Activated CD8-positive, alpha-beta memory T cell treated with anti-CD3 and anti-CD28 coated beads, Interleukin-2, amount 50 U/mL, for 48 hours (primary cell): ENCODE data around the gene PMPCB.
A peak's percentile ranks its signal among the peaks of the same experiment; 100 is the strongest.
"Not testable (repeated sequence)": the region's sequence is repeated elsewhere in the genome, so short reads cannot be mapped to it uniquely, and the experiment has no call there.

ENCODE experiments used
- DNase-seq: peaks from one replicate; pipeline ENCODE4 v3.0.0-alpha.2; 2020

Gene PMPCB, protein sequence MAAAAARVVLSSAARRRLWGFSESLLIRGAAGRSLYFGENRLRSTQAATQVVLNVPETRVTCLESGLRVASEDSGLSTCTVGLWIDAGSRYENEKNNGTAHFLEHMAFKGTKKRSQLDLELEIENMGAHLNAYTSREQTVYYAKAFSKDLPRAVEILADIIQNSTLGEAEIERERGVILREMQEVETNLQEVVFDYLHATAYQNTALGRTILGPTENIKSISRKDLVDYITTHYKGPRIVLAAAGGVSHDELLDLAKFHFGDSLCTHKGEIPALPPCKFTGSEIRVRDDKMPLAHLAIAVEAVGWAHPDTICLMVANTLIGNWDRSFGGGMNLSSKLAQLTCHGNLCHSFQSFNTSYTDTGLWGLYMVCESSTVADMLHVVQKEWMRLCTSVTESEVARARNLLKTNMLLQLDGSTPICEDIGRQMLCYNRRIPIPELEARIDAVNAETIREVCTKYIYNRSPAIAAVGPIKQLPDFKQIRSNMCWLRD

DNA sequence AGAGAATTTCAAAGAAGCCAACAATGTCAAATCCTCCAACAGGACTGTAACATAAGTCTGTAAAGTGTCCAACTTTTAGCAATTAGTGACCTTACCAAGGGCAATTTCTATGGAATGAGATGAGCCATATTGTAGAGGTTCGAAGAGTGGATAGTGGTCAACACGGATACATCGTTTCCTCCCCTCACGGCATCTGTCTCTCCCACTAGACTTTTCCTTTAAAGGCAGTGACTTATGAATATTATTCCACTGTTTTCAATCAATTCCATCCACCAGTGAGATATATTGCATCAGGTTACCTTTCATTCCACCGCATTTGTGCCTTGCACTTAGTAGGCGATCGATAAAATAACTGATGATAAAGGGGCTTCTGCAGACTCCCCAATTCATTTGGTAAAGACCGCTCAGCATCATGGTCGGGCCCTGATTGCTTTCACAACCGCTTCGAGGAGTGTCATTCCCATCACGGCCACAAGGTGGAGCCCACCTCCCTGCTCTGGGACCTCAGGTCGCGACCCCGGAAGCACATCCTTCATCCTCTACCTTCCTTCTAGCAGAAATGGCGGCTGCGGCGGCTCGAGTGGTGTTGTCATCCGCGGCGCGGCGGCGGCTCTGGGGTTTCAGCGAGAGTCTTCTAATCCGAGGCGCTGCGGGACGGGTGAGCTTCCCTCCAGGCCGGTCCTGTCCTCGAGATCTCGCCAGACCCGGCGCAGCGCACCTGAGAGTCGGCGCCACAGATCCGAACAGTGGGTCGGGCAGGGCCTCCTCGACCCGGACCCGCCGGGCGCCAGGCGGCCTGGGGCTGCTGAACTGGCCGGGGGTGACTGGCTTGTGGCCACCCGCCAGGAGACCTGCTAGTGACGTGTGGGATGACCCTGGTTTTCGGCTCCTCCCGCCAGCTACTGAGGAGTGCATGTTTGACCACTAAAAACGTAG lies at the start of gene PMPCB:
Gene PMPCB, plus strand, starts transcription at position 535 of the 936 bp plus-strand sequence. Its CDS starts 25 bp downstream, at position 560.
- peak; percentile 98 for DNase-seq

DNA sequence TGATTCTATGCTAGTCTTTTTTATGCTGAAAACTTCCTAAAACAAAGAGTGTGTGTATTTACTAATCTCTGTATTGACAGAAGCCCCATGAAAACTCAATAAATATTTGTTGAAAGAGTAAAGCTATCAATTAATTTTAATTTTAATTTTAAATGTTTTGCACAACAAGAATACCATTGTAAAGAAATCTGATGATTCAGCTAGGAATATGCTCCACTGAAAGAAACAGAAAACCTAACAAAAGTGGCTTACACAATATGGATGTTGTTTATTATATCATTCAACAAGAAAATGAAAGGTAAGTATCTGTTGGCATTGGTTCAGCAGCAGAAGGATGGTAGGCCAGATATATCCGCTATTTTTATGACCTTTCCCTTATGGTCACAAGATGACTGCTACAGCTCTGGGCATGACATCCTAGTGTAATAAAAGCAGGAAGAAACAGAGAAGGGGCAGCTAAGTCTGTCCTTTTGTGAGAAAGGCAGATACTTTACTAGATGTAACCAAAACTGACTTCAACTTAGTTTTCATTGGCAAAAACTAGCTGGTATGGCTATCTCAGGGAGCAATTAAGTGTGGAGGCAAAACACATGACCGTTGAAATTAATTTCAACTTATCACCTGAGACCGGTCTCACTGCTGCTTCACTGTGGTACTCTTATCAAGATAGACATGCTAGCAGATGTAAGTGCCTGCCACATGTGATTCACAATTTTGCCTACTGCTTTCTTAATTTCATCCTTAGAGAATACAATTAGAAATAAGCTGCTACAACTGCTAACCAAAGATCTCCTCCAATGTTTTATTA lies 43.3 kb upstream of the PMPCB start:
- not testable (repeated sequence) for DNase-seq

DNA sequence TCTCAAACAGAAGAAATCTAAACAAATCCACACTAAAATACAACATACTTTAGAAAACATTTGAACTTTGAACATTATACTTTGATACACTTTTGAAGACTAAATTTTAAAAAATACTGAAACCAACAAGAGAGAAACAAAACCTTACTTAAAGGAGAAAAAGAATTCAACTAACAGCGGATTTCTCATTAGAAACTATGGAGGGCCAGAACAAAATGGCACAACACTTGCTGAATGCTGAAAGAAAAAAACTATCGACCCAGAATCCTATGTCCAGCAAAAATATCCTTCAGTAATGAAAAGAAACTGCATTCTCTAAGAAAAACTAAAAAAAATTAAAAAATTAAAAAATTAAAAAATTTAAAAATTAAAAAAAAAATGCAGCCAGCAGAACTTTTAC lies 33.2 kb upstream of the PMPCB start:
- DNase-seq, result not testable (repeated sequence)

DNA sequence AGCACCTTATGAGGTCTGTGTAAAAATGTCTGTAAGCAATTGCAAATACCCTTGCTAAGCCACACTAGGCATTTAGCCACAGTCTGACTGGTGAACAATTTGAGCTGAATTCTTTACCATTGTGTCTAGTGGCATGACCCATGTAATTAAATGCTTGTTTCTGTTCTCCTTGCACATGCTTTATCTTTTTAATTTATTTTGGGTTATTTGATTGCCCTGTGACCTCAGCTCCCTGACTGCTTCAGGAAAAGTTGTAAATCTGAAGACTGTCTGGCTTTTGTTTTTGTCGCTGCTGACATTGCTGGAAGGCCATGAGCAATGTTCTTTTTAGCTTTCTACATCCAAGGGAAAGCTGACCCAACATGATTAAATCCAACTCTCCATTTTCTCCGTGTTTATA lies 31.0 kb upstream of the PMPCB start:
- DNase-seq, result not testable (repeated sequence)

DNA sequence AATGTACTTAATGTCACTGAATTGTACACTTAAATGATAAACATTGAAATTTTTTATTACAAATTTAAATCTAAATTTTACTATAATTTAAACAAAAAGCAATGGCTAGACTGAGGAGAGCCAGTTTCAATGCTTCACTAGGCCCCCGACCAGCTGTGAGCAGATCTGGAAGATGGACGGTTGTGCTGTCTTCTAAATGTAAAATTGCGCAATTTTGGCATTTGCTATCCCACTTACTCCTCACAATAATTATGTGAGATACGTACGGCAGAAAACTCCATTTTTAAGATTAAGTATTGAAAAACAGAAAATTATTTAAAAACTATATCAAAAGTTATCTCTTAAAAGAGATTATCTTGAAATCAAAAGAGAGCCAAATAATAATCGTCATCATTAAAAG lies 23.9 kb upstream of the PMPCB start:
- DNase-seq, result not testable (repeated sequence)

DNA sequence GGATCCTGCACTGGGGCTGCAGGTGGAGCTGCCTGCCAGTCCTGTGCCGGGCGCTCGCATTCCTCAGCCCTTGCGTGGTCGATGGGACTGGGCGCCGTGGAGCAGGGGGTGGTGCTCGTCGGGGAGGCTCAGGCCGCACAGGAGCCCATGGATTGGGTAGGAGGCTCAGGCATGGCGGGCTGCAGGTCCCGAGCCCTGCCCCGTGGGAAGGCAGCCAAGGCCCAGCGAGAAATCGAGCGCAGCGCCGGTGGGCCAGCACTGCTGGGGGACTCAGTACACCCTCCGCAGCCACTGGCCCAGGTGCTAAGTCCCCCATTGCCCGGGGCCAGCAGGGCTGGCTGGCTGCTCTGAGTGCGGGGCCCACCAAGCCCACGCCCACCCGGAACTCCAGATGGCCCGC lies 22.4 kb upstream of the PMPCB start:
- not testable (repeated sequence) for DNase-seq

DNA sequence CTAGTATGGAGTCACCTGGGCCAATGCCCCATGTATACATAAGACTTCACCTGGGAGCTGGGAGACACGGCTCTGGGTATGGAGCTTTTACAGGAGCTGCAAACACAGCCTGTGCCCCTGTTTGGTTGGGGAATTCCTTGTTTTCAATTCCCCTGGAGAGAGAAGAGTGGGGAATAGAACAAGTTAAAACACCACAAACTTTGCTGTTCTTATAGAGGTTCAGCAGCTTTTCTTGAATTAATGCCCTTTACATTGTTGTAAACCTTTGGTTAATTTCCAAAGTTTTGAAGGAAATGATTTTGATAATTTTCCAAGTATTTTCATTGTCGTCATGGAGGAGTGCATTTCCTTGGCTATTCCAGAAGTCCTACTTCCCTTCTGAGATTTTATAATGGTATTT lies 19.0 kb upstream of the PMPCB start:
- not testable (repeated sequence) for DNase-seq

DNA sequence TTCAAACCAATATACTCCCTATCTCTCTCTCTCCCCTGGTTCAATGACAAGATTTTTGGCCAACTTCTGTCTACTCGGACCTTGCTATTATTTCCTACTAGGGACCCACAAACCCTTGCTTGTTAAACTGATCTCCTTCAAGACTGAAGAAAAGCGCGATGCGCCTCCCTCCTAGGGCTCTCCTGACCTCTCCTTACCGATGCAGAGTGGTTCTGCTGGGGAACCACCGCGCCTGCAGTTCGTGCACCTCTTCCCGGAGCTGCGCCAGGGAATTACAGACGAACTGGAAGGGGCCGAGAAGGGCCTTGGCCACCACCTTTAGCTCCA lies 17.6 kb upstream of the PMPCB start:
- DNase-seq, result not testable (repeated sequence)

DNA sequence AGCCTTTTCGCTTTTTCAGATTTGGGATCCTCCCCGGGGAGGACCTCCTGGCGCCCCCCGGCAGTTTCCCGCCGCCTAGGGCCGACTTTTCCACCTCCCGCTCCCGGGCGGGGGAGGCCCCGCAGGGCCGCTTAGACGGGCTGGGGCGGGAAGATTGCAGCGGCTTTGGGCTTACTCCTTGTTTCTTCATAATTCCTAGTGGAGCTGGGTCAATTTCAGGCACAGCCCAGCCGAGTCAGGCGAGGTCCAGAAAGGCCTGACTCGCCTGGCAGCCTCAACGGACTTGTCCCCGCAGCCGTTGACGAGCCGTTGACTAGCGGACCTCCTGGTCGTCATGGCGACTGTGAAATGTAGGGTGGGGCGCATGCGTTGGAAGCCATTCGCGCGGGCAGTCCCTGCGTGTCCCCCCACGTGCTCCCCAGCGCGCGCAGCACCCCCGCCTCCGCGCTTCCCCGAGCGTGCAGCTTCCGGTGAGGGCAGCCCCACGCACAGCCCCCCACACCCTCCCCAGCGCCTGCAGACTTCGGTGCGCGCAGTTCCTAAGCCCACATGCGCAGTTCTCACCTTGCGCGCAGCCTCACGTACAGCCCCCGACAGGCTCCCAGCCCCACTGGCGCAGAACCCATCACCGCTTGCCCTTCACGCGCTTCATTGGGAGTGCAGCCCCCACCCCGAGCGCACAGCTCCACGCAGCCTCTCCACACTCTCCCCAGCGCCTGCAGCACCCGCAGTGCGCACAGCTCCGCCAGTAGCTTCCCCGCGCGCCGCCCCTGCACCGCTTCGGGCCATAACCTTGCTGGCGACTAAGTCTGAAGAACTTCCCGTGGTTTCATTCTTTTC lies 17.1 kb upstream of the PMPCB start:
- peak; percentile 91 for DNase-seq

DNA sequence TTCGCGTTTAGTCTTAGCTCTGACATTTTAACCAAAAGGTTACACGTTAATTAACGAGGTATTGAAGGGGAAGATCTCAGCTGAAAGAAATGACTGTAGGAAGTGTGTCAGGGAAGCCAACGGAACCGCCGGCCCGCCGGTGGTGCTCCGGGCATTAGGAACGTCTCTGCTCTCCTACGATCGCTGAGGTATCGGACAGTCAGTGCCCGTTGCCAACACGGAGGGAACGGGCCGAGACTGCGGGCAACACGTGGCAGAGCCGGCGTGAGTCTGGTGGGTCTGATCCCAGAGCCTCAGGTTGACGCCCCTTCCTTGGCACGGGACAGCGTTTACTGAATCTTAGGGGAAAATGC lies 16.5 kb upstream of the PMPCB start:
- DNase-seq, result peak; percentile 69

DNA sequence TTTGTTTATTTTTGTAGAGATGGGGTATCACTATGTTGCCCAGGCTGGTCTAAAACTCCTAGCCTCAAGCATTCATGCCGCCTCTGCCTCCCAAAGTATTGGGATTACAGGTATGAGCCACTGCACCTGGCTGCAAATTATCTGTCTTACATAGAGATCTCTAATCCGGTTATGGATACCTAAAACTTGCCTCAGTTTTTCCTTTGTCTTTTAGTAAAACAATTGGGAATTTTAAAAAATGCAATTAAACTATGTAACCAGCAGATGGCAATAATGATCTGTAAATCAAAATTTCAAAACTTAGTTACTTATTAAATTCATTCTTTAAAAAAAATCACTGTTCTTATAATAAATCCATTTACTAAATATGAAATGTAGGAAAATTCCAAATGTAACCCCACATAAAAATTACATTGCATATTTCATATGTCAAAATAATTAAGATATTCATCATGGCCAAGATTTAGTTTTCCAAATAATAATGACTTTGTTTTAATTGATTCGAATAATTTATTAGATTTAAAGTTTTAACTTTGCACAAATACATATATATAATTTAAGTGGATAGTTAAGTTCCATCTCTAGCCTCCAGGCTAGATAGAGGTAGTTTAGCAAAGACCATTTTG lies 14.3 kb upstream of the PMPCB start:
- not testable (repeated sequence) for DNase-seq

DNA sequence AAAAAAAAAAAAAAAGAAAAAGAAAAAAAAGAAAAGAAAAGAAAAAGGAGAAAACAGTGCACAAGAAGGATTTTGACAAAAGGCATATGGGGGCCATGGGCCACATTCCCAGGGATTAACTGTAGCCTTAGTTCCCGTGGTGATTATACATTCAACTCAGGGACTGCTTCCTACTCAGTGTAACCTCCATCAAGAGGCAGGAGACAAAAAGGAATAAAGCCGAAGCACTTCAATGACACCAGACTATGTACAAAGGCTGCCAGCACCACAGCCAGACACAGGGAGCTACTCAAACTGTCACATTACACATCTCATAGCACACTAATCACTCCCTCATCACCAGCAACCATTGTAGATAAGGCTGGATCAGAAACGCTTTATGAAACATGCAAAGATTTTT lies 5.1 kb upstream of the PMPCB start:
- DNase-seq, result no peak

DNA sequence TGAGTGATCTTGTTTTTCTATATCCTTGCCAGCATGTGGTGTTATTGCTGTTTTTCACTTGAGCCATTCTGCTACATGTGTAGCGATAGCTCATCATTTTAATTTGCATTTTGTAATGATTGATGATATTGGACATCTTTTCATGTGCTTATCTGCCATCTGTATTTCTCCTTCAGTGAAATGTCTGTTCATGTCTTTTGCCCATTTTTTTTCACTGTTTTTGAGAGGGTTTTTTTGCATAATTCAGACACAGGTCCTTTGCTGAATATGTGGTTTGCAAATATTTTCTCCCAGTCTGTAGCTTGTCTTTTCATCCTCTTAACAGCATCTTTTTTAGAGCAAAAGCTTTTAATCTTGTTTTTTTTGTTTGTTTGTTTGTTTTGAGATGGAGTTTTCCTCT lies 3.7 kb upstream of the PMPCB start:
- no peak for DNase-seq

DNA sequence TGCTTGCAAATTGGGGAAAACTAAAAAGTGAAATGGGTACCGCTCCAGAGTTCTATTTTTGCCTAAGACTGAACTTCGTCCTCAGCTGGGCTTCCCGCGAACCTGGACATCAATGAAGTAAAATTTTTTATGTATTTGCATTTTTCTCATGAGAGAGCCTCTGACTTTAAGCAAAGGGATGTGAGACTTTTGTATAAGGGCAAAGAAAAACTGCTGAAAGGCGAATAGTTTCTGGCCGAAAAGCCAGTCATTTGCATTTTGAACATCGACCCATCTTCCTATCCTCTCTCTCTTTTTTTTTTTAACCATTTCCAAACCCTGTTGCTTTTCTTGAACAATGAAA lies 573 bp downstream of the PMPCB start:
- no peak for DNase-seq

DNA sequence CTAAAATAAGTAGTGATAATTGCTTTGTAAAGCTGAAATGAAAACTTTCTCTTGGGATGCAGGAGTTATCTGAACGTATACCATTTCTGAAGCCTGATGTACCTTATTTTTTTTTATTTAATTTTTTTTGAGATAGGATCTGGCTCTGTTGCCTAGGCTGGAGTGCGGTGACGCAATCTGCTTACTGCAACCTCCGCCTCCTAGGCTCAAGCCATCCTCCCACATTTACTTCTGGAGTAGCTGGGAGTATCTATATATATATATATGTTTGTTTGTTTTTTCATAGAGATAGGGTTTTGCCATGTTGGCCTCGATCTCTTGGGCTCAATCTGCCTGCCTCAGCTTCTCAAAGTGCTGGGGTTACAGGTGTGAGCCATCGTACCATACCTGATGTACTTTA lies 2.4 kb downstream of the PMPCB start:
- DNase-seq, result no peak

DNA sequence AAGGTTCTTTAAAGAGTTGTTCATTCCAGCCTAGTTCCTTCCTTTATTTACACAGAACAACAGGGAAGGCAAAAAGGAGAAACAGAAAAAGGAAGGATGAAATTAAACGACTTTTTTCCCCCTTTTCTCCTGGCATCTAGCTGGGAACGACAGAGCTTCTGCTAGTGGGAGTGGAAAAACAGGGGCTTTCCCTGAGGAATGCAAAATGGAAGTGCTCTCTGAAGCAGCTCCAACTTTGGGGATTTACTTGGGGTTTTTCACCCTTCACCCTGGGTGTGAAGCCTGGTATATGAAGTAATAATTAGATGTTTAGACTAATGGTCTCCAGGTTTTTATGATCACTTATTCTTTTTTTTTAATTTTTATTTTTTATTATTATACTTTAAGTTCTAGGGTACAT lies 4.2 kb downstream of the PMPCB start:
- DNase-seq, result no peak

DNA sequence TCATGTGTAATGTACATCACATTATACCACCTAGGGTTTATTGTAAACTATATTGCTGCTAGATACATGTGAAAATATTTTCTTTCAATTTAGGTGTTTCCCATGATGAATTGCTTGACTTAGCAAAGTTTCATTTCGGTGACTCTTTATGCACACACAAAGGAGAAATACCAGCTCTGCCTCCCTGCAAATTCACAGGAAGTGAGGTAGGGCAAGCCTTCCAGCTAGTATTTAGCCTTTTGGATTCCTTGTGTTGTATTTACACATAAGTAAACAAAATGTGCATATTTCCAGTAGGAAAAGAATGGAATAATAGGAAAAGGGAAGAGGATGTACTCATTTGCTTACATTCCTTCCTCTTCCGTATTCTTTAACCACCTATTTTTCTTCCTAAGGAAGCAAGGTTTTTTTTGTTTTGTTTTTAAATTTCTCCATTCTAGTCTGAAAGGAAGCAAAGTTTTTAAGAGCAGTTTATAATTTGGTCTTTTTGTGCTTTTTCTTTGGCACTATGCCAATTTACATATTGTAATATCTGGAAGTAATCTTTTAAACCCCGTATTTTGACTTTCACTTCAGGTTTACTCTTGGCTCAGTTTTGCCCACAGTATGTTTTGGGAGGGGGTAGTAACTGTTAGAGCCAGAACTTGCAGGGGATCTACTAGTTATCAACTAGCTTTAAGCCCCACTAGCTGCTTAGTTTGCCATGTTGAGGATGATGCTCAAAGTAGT lies 10.4 kb downstream of the PMPCB start:
- DNase-seq, result no peak

DNA sequence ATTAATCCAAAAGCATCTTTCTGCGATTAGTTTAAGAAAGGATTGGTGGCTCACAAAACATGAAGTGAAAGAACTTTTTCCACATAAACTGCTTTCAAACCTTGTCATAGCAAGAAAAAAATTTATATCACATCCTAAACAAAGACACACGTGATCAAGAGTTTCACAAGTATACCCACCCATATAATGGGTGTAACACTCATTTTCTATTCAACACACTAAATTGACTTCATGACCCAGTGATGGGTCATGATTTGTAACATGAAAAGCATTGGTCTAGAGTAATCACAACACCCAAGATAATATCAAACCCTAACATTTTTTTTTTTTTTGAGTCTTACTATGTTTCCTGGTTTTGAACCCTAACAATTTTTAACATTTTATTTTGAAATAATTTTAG lies 17.6 kb downstream of the PMPCB start:
- DNase-seq, result no peak

DNA sequence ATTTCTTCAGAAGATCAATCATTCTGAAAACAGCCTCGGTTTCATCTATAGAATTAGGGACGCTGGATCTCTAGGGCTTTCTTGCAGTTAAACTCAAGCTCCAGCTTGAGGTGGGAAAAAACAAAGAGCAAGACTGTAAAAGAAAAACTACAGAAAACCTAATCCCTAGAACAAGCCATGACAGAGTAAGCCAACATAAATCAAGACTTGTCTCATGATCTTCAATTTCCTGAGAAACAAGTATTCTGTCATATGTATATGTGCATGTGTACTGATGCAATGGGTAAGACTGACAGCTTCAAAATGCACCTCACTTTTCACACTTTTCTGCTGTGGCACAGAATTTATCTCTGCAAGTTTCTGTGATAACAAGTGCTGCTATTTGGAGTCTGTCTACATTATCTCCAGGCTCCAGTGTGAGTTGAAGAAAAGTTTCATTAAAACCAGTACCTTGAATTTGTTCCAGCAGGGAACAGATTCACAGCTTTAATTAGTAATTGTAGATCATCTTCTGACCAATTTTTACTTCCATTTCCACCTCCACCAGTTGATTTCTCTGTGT lies 19.2 kb downstream of the PMPCB start:
- DNase-seq, result no peak

DNA sequence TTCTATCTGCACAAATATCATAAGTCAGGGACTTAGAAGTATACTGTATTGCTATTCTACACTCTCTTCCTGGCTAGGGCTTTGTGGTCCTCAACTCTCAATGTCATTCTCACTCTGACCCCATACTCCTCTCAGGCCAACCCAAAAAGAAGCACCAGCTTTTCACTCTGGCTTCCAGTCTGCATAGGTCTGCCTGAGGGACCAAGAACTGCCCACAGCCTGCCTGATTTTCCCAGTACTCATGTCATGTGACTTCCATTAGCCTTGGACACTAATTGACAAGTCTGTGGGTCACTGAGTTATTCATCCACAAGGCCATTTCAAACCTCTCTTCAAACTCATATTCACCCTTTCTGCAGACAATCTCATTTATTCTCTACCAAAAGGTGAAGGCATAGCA lies 19.8 kb downstream of the PMPCB start:
- no peak for DNase-seq

DNA sequence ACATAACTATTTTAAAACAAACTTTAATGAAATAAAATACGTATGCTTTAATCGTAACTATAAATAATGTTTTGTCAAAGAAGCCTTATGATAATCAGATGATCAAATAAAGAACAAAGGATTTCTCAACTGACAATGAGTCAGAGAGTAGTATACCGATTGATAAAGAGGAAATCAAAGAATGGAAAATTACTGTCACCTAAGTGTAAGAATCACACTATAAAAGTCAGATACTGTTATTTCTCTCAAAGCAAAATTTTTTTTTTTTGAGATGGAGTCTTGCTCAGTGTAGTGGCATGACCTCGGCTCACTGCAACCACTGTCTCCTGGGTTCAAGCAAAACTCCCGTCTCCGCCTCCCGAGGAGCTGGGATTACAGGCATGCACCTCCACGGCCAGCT lies 28.5 kb downstream of the PMPCB start:
- no peak for DNase-seq
